HG03571 (cell line): ENCODE measurements around the gene CLDN19.
"Not testable (repeated sequence)": the region's sequence is repeated elsewhere in the genome, so short reads cannot be mapped to it uniquely, and the experiment has no call there.

Experiments
- ATAC-seq: cut with Tn5 transposase; IDR thresholded peaks from one replicate; pipeline ENCODE4 v1.9.1; 2021; ENCODE audit not compliant: unreplicated experiment

Gene CLDN19

GRCh38 chr1:42761567-42761966, 21.5 kb upstream of the CLDN19 start:
- no peak for ATAC-seq

- no peak for ATAC-seq
These were observed 19.1 kb upstream of the CLDN19 start for GRCh38 chr1:42759114-42759513.

GRCh38 chr1:42758641-42759040, 18.6 kb upstream of the CLDN19 start:
- no peak for ATAC-seq

- ATAC-seq: no peak
These were observed 17.8 kb upstream of the CLDN19 start for GRCh38 chr1:42757892-42758275.

- no peak for ATAC-seq
These were observed 17.2 kb upstream of the CLDN19 start for GRCh38 chr1:42756956-42757891.

- no peak for ATAC-seq
These were observed 13.0 kb upstream of the CLDN19 start for GRCh38 chr1:42753070-42753469.

- no peak for ATAC-seq
These were observed 12.2 kb upstream of the CLDN19 start for GRCh38 chr1:42752284-42752683.

- ATAC-seq: not testable (repeated sequence)
These were observed 11.6 kb upstream of the CLDN19 start for GRCh38 chr1:42751511-42752070.

GRCh38 chr1:42750041-42750440, 10.0 kb upstream of the CLDN19 start:
- ATAC-seq: no peak

- ATAC-seq: no peak
These were observed 8.7 kb upstream of the CLDN19 start for GRCh38 chr1:42748461-42749410.

- ATAC-seq: no peak
These were observed 8.0 kb upstream of the CLDN19 start for GRCh38 chr1:42748021-42748420.

- ATAC-seq: no peak
These were observed 7.1 kb upstream of the CLDN19 start for GRCh38 chr1:42747125-42747524.

GRCh38 chr1:42746436-42747105, 6.5 kb upstream of the CLDN19 start:
- ATAC-seq: no peak

- ATAC-seq: no peak
These were observed 5.8 kb upstream of the CLDN19 start for GRCh38 chr1:42745851-42746250.

- no peak for ATAC-seq
These were observed 4.0 kb upstream of the CLDN19 start for GRCh38 chr1:42744148-42744413.

GRCh38 chr1:42743317-42744147, 3.5 kb upstream of the CLDN19 start:
- ATAC-seq: no peak

- no peak for ATAC-seq
These were observed 2.7 kb upstream of the CLDN19 start for GRCh38 chr1:42742617-42743316.

GRCh38 chr1:42742141-42742540, 2.1 kb upstream of the CLDN19 start:
- no peak for ATAC-seq

- no peak for ATAC-seq
These were observed 1.7 kb upstream of the CLDN19 start for GRCh38 chr1:42741706-42742105.
